HG02610 (cell line): Measurements from ENCODE around the gene BCAR3.
"Not testable (repeated sequence)": the region's sequence is repeated elsewhere in the genome, so short reads cannot be mapped to it uniquely, and the experiment has no call there.

Source experiments
- ATAC-seq: cut with Tn5 transposase; IDR thresholded peaks from one replicate; pipeline ENCODE4 v1.9.1; 2021; ENCODE audit warnings: mild to moderate bottlenecking, moderate library complexity; ENCODE audit not compliant: unreplicated experiment

The BCAR3 gene

GRCh38 chr1:93600663-93601062 is 81.0 kb downstream of the BCAR3 start:
- ATAC-seq, result no peak

GRCh38 chr1:93599479-93599878 is 82.2 kb downstream of the BCAR3 start:
- no peak for ATAC-seq

- ATAC-seq, result no peak
Observed at GRCh38 chr1:93598861-93599439, 82.7 kb downstream of the BCAR3 start.

- ATAC-seq, result no peak
Observed at GRCh38 chr1:93598396-93598795, 83.2 kb downstream of the BCAR3 start.

- no peak for ATAC-seq
Observed at GRCh38 chr1:93597709-93598108, 83.9 kb downstream of the BCAR3 start.

GRCh38 chr1:93596329-93597089 is 85.1 kb downstream of the BCAR3 start:
- no peak for ATAC-seq

- ATAC-seq, result no peak
Observed at GRCh38 chr1:93595743-93596142, 85.9 kb downstream of the BCAR3 start.

- no peak for ATAC-seq
Observed at GRCh38 chr1:93595266-93595665, 86.4 kb downstream of the BCAR3 start.

GRCh38 chr1:93594603-93594880 is 87.1 kb downstream of the BCAR3 start:
- no peak for ATAC-seq

GRCh38 chr1:93593854-93594602 is 87.6 kb downstream of the BCAR3 start:
- no peak for ATAC-seq

- ATAC-seq, result no peak
Observed at GRCh38 chr1:93592551-93592949, 89.1 kb downstream of the BCAR3 start.

- ATAC-seq, result peak; percentile 81
Observed at GRCh38 chr1:93591676-93592550, 89.7 kb downstream of the BCAR3 start.

GRCh38 chr1:93591291-93591675 is 90.4 kb downstream of the BCAR3 start:
- ATAC-seq, result not testable (repeated sequence)

- no peak for ATAC-seq
Observed at GRCh38 chr1:93588955-93589354, 92.7 kb downstream of the BCAR3 start.

GRCh38 chr1:93588206-93588605 is 93.4 kb downstream of the BCAR3 start:
- no peak for ATAC-seq

- no peak for ATAC-seq
Observed at GRCh38 chr1:93587354-93587753, 94.3 kb downstream of the BCAR3 start.

- ATAC-seq, result no peak
Observed at GRCh38 chr1:93585059-93585966, 96.3 kb downstream of the BCAR3 start.

- no peak for ATAC-seq
Observed at GRCh38 chr1:93584261-93585003, 97.2 kb downstream of the BCAR3 start.
